ENCODE data around the gene EFCAB12. TPM values are rescaled to one million over a fixed set of nuclear protein-coding genes. Genes with fewer than 3 reads are reported as not detected.
"Not testable (repeated sequence)": the region's sequence is repeated elsewhere in the genome, so short reads cannot be mapped to it uniquely, and the experiment has no call there.

The EFCAB12 gene
- total and polyA plus RNA-seq, 5 donors: 0.29 to 0.72 (median 0.38) TPM

GRCh38 chr3:129404610-129405009, 23.8 kb downstream of the EFCAB12 start:
- no peak for DNase-seq

GRCh38 chr3:129404130-129404529, 24.3 kb downstream of the EFCAB12 start:
- ATAC-seq: no peak
- intact Hi-C loops (cut with DNase I): no loop called here
- no peak overlapping the region for H3K4me3 ChIP-seq (ENCODE audit: low read length)

More at GRCh38 chr3:129404610-129405009, 23.8 kb downstream of the EFCAB12 start:
- WGBS: 85% methylated on average over 5 of the region's 5 CpGs
- no peak overlapping the region for H3K27ac ChIP-seq (ENCODE audit: low read length)
- no peak for ATAC-seq
- no peaks in the 10 kb centered on the region for H3K27me3 ChIP-seq (ENCODE audit: control insufficient read depth, insufficient read depth)
- H3K4me1 ChIP-seq (ENCODE audit: control insufficient read depth, insufficient read depth, low read length): no peaks in the 10 kb centered on the region
- no peak overlapping the region for H3K4me3 ChIP-seq (ENCODE audit: low read length)
- intact Hi-C loops (cut with DNase I): no loop called here
- H3K9me3 ChIP-seq (ENCODE audit: control insufficient read depth, low read length): no peaks in the 10 kb centered on the region

GRCh38 chr3:129403450-129403849, 25.0 kb downstream of the EFCAB12 start:
- Histone ChIP-seq H3K27ac (ENCODE audit: low read length) (no peak overlapping the region), H3K4me1 (ENCODE audit: control insufficient read depth, insufficient read depth, low read length) (no peaks in the 10 kb centered on the region), H3K4me3 (ENCODE audit: low read length) (no peak overlapping the region), H3K9me3 (ENCODE audit: control insufficient read depth, low read length) (no peaks in the 10 kb centered on the region), H3K27me3 (ENCODE audit: control insufficient read depth, insufficient read depth) (no peaks in the 10 kb centered on the region)
- ATAC-seq (no peak), DNase-seq (no peak)
- intact Hi-C loops (cut with DNase I): no loop called here
- 82% methylated on average over 7 of the region's 7 CpGs for WGBS

More at GRCh38 chr3:129404130-129404529, 24.3 kb downstream of the EFCAB12 start:
- no peaks in the 10 kb centered on the region for H3K9me3 ChIP-seq (ENCODE audit: control insufficient read depth, low read length)
- H3K4me1 ChIP-seq (ENCODE audit: control insufficient read depth, insufficient read depth, low read length): no peaks in the 10 kb centered on the region
- WGBS: 81% methylated on average over 8 of the region's 8 CpGs
- no peak for DNase-seq
- no peak overlapping the region for H3K27ac ChIP-seq (ENCODE audit: low read length)
- H3K27me3 ChIP-seq (ENCODE audit: control insufficient read depth, insufficient read depth): no peaks in the 10 kb centered on the region

GRCh38 chr3:129402616-129403015, 25.8 kb downstream of the EFCAB12 start:
- ATAC-seq (no peak), DNase-seq (no peak)
- WGBS: 91% methylated on average over 4 of the region's 4 CpGs
- Histone ChIP-seq H3K4me3 (ENCODE audit: low read length) (no peak overlapping the region), H3K27me3 (ENCODE audit: control insufficient read depth, insufficient read depth) (no peaks in the 10 kb centered on the region), H3K4me1 (ENCODE audit: control insufficient read depth, insufficient read depth, low read length) (no peaks in the 10 kb centered on the region), H3K9me3 (ENCODE audit: control insufficient read depth, low read length) (no peaks in the 10 kb centered on the region), H3K27ac (ENCODE audit: low read length) (no peak overlapping the region)
- intact Hi-C loops (cut with DNase I): no loop called here

GRCh38 chr3:129402210-129402609, 26.2 kb downstream of the EFCAB12 start:
- no peaks in the 10 kb centered on the region for H3K27me3 ChIP-seq (ENCODE audit: control insufficient read depth, insufficient read depth)
- 79% methylated on average over 7 of the region's 7 CpGs for WGBS
- no peak for DNase-seq

GRCh38 chr3:129399895-129400357, 28.5 kb downstream of the EFCAB12 start:
- Histone ChIP-seq H3K4me3 (ENCODE audit: low read length) (peak overlapping the region; percentile 75), H3K27me3 (ENCODE audit: control insufficient read depth, insufficient read depth) (no peaks in the 10 kb centered on the region), H3K9me3 (ENCODE audit: control insufficient read depth, low read length) (no peaks in the 10 kb centered on the region), H3K27ac (ENCODE audit: low read length) (peak overlapping the region; percentile 30), H3K4me1 (ENCODE audit: control insufficient read depth, insufficient read depth, low read length) (no peaks in the 10 kb centered on the region)
- ATAC-seq (peak in 1 of 2 donors; percentile 3), DNase-seq (no peak)
- intact Hi-C loops (cut with DNase I): no loop called here
- WGBS: 52% methylated on average over 8 of the region's 8 CpGs

More at GRCh38 chr3:129402210-129402609, 26.2 kb downstream of the EFCAB12 start:
- Histone ChIP-seq H3K4me1 (ENCODE audit: control insufficient read depth, insufficient read depth, low read length) (no peaks in the 10 kb centered on the region), H3K27ac (ENCODE audit: low read length) (no peak overlapping the region), H3K9me3 (ENCODE audit: control insufficient read depth, low read length) (no peaks in the 10 kb centered on the region), H3K4me3 (ENCODE audit: low read length) (no peak overlapping the region)
- intact Hi-C loops (cut with DNase I): no loop called here
- no peak for ATAC-seq

GRCh38 chr3:129399145-129399894, 29.1 kb downstream of the EFCAB12 start:
- intact Hi-C loops (cut with DNase I): no loop called here
- ATAC-seq: peak; percentile 86 to 88
- under 1% methylated on average over 25 of the region's 25 CpGs for WGBS
- Histone ChIP-seq H3K9me3 (ENCODE audit: control insufficient read depth, low read length) (no peaks in the 10 kb centered on the region), H3K4me3 (ENCODE audit: low read length) (peak overlapping the region; percentile 75), H3K27ac (ENCODE audit: low read length) (peak overlapping the region; percentile 76), H3K4me1 (ENCODE audit: control insufficient read depth, insufficient read depth, low read length) (no peaks in the 10 kb centered on the region), H3K27me3 (ENCODE audit: control insufficient read depth, insufficient read depth) (no peaks in the 10 kb centered on the region)
- DNase-seq: peak; percentile 77 to 87 (median 80)

- no peaks in the 10 kb centered on the region for H3K9me3 ChIP-seq (ENCODE audit: control insufficient read depth, low read length)
Observed at GRCh38 chr3:129398803-129399144, 29.7 kb downstream of the EFCAB12 start.

GRCh38 chr3:129393760-129394564, 34.5 kb downstream of the EFCAB12 start:
- ATAC-seq; H3K9me3 ChIP-seq (ENCODE audit: control insufficient read depth, low read length); H3K4me1 ChIP-seq (ENCODE audit: control insufficient read depth, insufficient read depth, low read length); H3K27me3 ChIP-seq (ENCODE audit: control insufficient read depth, insufficient read depth); H3K27ac ChIP-seq (ENCODE audit: low read length); DNase-seq; intact Hi-C loops (cut with DNase I); H3K4me3 ChIP-seq (ENCODE audit: low read length): not testable (repeated sequence)
- 79% methylated on average over 12 of the region's 17 CpGs for WGBS

More at GRCh38 chr3:129398803-129399144, 29.7 kb downstream of the EFCAB12 start:
- no peaks in the 10 kb centered on the region for H3K27me3 ChIP-seq (ENCODE audit: control insufficient read depth, insufficient read depth)
- intact Hi-C loops (cut with DNase I): no loop called here
- H3K4me3 ChIP-seq (ENCODE audit: low read length): peak overlapping the region; percentile 75
- H3K4me1 ChIP-seq (ENCODE audit: control insufficient read depth, insufficient read depth, low read length): no peaks in the 10 kb centered on the region
- ATAC-seq: peak; percentile 21 to 28
- WGBS: under 1% methylated on average over 18 of the region's 18 CpGs
- H3K27ac ChIP-seq (ENCODE audit: low read length): peak overlapping the region; percentile 76
- no peak for DNase-seq

- intact Hi-C loops (cut with DNase I): no loop called here
- Histone ChIP-seq H3K4me3 (ENCODE audit: low read length) (no peak overlapping the region), H3K4me1 (ENCODE audit: control insufficient read depth, insufficient read depth, low read length) (peaks cover 3% of the 10 kb centered on the region), H3K9me3 (ENCODE audit: control insufficient read depth, low read length) (no peaks in the 10 kb centered on the region), H3K27me3 (ENCODE audit: control insufficient read depth, insufficient read depth) (no peaks in the 10 kb centered on the region), H3K27ac (ENCODE audit: low read length) (no peak overlapping the region)
- WGBS: 58% methylated on average over 6 of the region's 6 CpGs
- DNase-seq: no peak
- ATAC-seq: no peak
Observed at GRCh38 chr3:129393271-129393670, 35.2 kb downstream of the EFCAB12 start.

Measured in right cardiac atrium (tissue), 5 donors.